GM11168 (cell line): ENCODE results near the gene NIT1.

ENCODE experiments used
- in situ Hi-C: fragments of 300-500 bp; cut with MboI; formaldehyde crosslinking; loops from one replicate; pipeline ENCODE4 v1.12.0; 2022; ENCODE audit warnings: low sequenced_read_pairs; ENCODE audit not compliant: unreplicated experiment

Gene NIT1

GRCh38 chr1:161083748-161084596, 33.9 kb upstream of the NIT1 start:
- in situ Hi-C loops, result no loop called here

GRCh38 chr1:161084597-161084988, 33.3 kb upstream of the NIT1 start:
- in situ Hi-C loops, result no loop called here

- in situ Hi-C loops, result no loop called here
These were observed 32.7 kb upstream of the NIT1 start for GRCh38 chr1:161085165-161085564.

- in situ Hi-C loops, result no loop called here
These were observed 31.4 kb upstream of the NIT1 start for GRCh38 chr1:161086457-161086856.

GRCh38 chr1:161088587-161089110, 29.3 kb upstream of the NIT1 start:
- in situ Hi-C loops, result no loop called here

GRCh38 chr1:161089251-161089924, 28.5 kb upstream of the NIT1 start, which contains the start of gene NECTIN4:
Gene NECTIN4 (minus strand): TSS chr1:161089558. CDS start chr1:161089296, 262 bp downstream.
- in situ Hi-C loops, result no loop called here

- in situ Hi-C loops, result no loop called here
These were observed 28.0 kb upstream of the NIT1 start for GRCh38 chr1:161089938-161090337.

GRCh38 chr1:161090617-161091016, 27.3 kb upstream of the NIT1 start:
- in situ Hi-C loops, result no loop called here

- in situ Hi-C loops, result no loop called here
These were observed 26.8 kb upstream of the NIT1 start for GRCh38 chr1:161091093-161091492.

- in situ Hi-C loops, result no loop called here
These were observed 26.0 kb upstream of the NIT1 start for GRCh38 chr1:161091796-161092507.

GRCh38 chr1:161092621-161093028, 25.3 kb upstream of the NIT1 start:
- in situ Hi-C loops, result no loop called here

GRCh38 chr1:161094481-161094880, 23.4 kb upstream of the NIT1 start:
- in situ Hi-C loops, result no loop called here

GRCh38 chr1:161095230-161095629, 22.7 kb upstream of the NIT1 start:
- in situ Hi-C loops, result no loop called here

- in situ Hi-C loops, result no loop called here
These were observed 21.9 kb upstream of the NIT1 start for GRCh38 chr1:161096015-161096414.

- in situ Hi-C loops, result no loop called here
These were observed 21.4 kb upstream of the NIT1 start for GRCh38 chr1:161096530-161096929.

GRCh38 chr1:161098210-161099068, 19.5 kb upstream of the NIT1 start, which contains the start of gene KLHDC9:
Gene KLHDC9 (plus strand): TSS chr1:161098361. CDS start chr1:161098536, 175 bp downstream.
- in situ Hi-C loops, result no loop called here

- in situ Hi-C loops, result no loop called here
These were observed 18.7 kb upstream of the NIT1 start for GRCh38 chr1:161099090-161099802.

GRCh38 chr1:161100556-161100955, 17.3 kb upstream of the NIT1 start:
- in situ Hi-C loops, result no loop called here

GRCh38 chr1:161106431-161106830, 11.5 kb upstream of the NIT1 start:
- in situ Hi-C loops, result no loop called here
